NCI-H82 (cell line): ENCODE measurements around the gene CYP24A1.

Experiments used
- DNase-seq: peaks from one replicate; lab custom pipeline; 2025; lab: John Stamatoyannopoulos, UW

Gene CYP24A1

GRCh38 chr20:54203281-54203680 lies 29.5 kb upstream of the CYP24A1 start:
- no peak for DNase-seq

GRCh38 chr20:54201268-54201846 lies 27.6 kb upstream of the CYP24A1 start:
- no peak for DNase-seq

DNA sequence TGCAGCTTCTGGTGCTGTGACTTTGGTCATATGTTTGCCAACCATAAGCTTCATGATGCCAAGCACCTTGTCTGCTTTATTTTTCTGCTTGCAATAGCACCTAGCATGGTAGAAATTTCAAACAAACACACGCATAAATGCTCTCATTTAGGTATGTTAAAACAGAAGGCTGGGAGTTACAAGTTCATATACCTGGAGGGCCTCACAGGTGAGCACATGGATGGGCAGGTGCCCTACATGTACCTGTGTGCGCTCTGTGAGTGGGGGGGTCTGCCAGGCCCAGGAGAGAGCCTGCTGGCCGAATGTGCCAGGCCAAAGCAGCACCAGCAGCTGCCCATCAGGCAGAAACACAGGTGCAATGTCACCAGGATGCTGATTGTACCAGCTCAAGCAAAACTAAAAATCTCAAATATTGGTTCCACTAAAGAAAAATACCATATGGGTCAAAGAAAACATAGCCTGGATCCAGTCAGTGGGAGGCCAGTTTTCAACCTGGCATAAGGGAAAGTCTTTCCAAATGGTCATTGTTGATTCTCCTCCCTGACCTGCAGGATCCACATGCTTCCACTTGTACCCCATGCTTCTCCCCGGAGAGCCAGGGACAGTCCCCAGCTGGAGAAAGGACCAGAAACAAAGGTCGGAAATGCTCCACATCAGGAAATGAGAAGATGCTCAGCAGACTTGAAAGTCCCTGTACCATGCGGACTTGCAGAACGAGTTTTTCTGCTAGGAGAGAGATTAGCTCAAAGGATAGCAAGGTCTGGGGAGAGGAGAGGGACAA lies 26.9 kb upstream of the CYP24A1 start:
- no peak for DNase-seq

GRCh38 chr20:54199721-54200176 lies 26.0 kb upstream of the CYP24A1 start:
- peak; percentile 82 for DNase-seq

- DNase-seq = no peak
Measured at GRCh38 chr20:54199283-54199682, 25.5 kb upstream of the CYP24A1 start.

GRCh38 chr20:54197621-54198604 lies 24.1 kb upstream of the CYP24A1 start:
- DNase-seq = peak; percentile 33

- DNase-seq = no peak
Measured at GRCh38 chr20:54195483-54196472, 22.0 kb upstream of the CYP24A1 start.

DNA sequence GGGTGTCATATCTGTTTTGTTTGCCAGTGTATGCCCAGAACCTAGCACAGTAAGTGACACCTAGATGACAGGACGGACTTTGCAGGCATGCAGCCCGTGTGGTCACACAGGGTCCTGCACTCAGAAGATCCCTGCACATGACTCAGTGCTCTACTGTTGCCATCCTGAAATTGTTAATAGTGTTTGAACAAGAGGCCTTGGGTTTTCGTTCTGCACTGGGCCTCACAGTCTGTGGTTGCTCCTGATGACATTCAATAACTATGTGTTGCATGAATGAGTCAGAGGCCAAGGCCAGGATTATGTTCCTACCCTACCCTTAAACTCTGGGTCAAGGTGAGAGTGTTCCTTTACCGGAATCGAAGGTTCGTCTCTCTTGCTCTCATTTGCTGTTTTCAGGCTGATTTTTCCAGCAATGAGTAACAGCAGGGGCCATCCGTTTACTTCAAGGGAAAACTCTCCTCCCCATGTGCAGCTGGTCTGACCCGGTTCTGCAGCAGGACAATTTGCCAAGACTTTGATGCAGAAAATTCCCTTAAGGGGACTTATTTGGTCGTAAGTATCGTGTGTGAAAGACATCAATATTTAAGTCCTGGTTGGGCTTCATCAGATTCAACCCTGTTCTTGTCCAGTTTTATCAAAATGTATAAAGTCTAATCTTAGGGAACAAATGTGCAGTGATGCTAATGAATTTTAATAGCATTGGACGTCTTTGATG lies 21.1 kb upstream of the CYP24A1 start:
- DNase-seq = peak; percentile 15

- DNase-seq = no peak
Measured at GRCh38 chr20:54193817-54194216, 20.0 kb upstream of the CYP24A1 start.

DNA sequence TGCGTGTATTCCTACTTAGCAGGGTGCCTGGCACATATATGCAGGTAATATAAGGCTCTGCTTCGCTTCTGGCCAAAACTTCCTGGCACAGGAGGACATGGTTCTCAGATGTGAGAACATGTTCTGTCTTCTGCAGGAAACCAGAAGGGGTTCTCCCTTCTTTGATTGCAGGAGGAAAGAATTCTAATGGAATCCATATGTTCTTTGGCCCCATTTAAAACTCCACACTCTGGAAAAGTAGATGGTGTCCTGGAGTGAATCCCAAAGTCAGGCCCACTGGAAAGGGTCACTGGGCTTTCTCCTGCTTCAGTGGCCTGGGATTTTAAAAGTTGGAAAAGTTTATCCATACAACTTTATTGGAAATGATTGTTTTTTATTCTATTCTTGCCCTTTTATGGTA lies 16.4 kb upstream of the CYP24A1 start:
- DNase-seq = no peak

DNA sequence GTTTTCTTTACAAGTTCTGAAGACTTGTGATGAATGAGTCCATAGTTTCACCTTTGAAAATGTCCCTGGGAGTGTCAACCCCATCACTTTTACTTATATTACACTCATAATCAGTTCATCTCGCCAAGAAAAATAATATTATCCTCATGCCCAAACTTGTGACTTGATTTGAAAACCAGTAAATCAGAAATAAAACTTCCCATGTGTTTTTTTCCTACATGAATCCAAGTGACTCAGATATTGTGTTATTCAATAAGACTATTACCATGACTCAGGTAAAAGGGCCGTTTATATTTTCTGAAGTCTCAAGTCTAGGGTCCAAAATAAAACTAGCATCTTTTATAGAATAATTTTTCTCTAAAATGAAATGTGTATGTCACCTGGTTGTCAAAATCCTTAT lies 15.8 kb upstream of the CYP24A1 start:
- DNase-seq = no peak

DNA sequence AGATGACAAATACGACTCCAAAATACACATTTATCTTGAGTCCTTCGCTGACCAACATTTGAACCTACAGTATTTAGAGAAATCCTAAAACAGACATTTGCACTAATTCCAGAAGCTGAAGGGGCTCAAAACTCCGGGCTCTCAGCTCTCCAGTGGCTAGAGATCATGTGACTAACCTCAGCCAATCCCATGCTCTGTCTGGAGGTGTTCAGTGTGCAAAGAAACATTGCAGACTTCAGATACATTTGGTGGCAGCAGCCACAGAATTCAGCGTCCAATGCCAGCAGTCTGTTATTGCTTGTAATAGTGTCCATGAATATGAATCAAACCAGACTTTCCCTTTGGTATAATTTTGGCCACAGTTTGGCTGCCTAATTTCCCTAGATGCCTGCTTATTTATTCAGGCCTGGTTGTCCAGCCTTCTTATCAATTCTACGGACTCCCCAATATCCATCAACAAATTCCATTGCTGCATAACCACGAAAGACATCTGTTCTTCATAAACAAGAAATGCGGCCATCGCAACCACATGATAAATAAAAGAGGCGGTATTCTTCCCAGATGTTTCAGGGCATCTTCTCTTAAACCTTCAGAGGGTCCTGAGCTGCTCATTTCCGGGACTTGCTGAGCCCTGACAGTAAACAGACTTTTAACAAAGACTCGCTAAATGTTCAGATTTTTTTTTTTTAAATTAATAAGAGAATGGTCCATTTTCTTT lies 14.5 kb upstream of the CYP24A1 start:
- DNase-seq = no peak

- DNase-seq = no peak
Measured at GRCh38 chr20:54184904-54185626, 11.3 kb upstream of the CYP24A1 start.

- DNase-seq = no peak
Measured at GRCh38 chr20:54184071-54184470, 10.3 kb upstream of the CYP24A1 start.

DNA sequence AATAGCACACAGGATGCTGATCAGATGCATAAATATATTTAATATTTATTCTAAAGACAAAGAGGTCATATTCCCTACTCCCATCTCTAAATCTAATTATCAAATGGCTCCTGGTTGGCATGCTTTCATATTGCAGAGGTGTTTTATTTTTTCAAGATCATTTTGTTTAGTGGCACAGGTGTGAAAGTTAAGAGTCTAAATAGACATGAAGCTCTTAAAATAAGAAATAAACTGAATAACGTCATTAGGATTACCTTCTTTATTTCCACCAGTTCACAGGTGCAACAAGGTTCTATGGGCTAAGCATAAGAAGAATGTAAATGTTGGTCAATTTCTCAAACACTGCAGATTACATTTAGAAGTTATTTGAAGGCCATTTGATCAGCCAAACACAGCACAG lies 7.1 kb upstream of the CYP24A1 start:
- no peak for DNase-seq

DNA sequence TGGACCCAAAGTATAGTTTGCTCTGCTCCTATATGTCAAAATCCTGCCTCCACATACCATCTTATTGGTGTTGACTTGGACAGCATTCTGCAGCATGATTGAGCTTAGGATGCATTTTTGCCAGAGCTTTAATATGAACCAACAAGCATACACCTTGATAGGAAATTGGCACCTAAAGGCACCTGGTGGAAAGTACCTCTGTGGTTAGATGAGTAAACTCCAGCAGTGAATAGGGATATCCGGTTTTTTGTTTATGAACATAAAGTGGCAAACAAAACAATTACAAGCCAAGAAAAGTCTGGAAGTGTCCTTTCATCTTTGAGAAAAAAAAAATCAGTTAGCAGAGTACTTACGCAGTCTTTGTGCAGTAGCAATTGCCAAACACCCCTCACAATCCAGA lies 6.2 kb upstream of the CYP24A1 start:
- DNase-seq = no peak

GRCh38 chr20:54178256-54178655 lies 4.5 kb upstream of the CYP24A1 start:
- no peak for DNase-seq

DNA sequence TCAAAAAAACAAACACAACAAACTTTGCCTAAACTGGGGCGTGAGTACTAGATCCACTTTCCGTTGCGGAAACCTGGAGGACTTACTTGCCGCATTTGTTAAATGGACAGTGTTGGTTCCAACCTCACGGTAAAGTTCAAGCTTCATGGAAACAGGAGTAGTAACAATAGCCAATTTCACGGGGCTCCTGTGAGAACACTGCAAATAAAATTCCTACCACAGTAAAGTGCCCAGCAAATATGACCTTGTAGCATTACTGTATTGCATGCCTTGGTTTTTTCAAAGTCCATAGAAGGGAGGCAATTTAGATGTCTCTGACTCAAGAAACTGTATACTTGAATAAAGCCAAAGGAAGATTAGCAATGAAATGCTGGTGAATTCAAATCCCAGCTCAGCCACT lies 3.6 kb upstream of the CYP24A1 start:
- DNase-seq = no peak

GRCh38 chr20:54176610-54177009 lies 2.8 kb upstream of the CYP24A1 start:
- DNase-seq = no peak
